MM.1S (cell line): Measurements from ENCODE around the gene CABCOCO1.

Source experiments
- DNase-seq: peaks from one replicate; pipeline ENCODE4 v3.0.0-alpha.2; 2015
- H2AFZ ChIP-seq: fragments of 300-600 bp; sonication (generic); 2 replicates; pipeline ENCODE4 v1.6.0; 2016; ENCODE audit warnings: antibody characterized with exemption, low read length
- H3F3A ChIP-seq: fragments of 300-600 bp; sonication (generic); 2 replicates; pipeline ENCODE4 v1.6.1; 2016; ENCODE audit warnings: mild to moderate bottlenecking, antibody characterized with exemption, low read length, moderate library complexity, mixed read lengths; ENCODE audit not compliant: insufficient read depth
- H3K27ac ChIP-seq: fragments of 300-600 bp; sonication (generic); 2 replicates; pipeline ENCODE4 v1.5.1; 2016; ENCODE audit warnings: mild to moderate bottlenecking, low read length
- H3K27me3 ChIP-seq: fragments of 300-600 bp; sonication (generic); replicated peaks from 2 replicates; pipeline ENCODE4 v1.6.0; 2016; ENCODE audit warnings: low read length; ENCODE audit not compliant: insufficient read depth
- H3K36me3 ChIP-seq: fragments of 300-600 bp; sonication (generic); replicated peaks from 2 replicates; pipeline ENCODE4 v1.6.1; 2016; ENCODE audit warnings: mild to moderate bottlenecking, low read length, mixed read lengths; ENCODE audit not compliant: insufficient read depth
- H3K4me1 ChIP-seq: fragments of 300-600 bp; sonication (generic); 2 replicates; pipeline ENCODE4 v1.6.1; 2016; ENCODE audit warnings: low read length, mixed read lengths
- H3K4me2 ChIP-seq: fragments of 300-600 bp; sonication (generic); 2 replicates; pipeline ENCODE4 v1.6.0; 2016; ENCODE audit warnings: low read depth, low read length
- H3K4me3 ChIP-seq: fragments of 300-600 bp; sonication (generic); 2 replicates; pipeline ENCODE4 v1.5.1; 2016; ENCODE audit warnings: low read length, mixed read lengths
- H3K79me2 ChIP-seq: fragments of 300-600 bp; sonication (generic); 2 replicates; pipeline ENCODE4 v1.6.1; 2016; ENCODE audit warnings: mixed run types, low read length, mixed read lengths
- H3K9ac ChIP-seq: fragments of 300-600 bp; sonication (generic); 2 replicates; pipeline ENCODE4 v1.6.1; 2016; ENCODE audit warnings: low read length, mixed read lengths
- H3K9me2 ChIP-seq: fragments of 300-600 bp; sonication (generic); replicated peaks from 2 replicates; pipeline ENCODE4 v1.6.1; 2016; ENCODE audit warnings: mild to moderate bottlenecking, low read length, mixed read lengths; ENCODE audit not compliant: insufficient read depth
- H3K9me3 ChIP-seq: fragments of 300-600 bp; sonication (generic); replicated peaks from 2 replicates; pipeline ENCODE4 v1.6.1; 2016; ENCODE audit warnings: mild to moderate bottlenecking, low read length, mixed read lengths; ENCODE audit not compliant: insufficient read depth
- H4K20me1 ChIP-seq: fragments of 300-600 bp; sonication (generic); 2 replicates; pipeline ENCODE4 v1.6.1; 2016; ENCODE audit warnings: mild to moderate bottlenecking, low read length, moderate library complexity, mixed read lengths; ENCODE audit not compliant: insufficient read depth
- CTCF ChIP-seq: fragments of 300-600 bp; sonication (generic); IDR thresholded peaks from 2 replicates; pipeline ENCODE4 v1.5.1; 2016; ENCODE audit warnings: antibody characterized with exemption, low read length, mixed read lengths
- EZH2 ChIP-seq: fragments of 300-600 bp; sonication (generic); optimal IDR thresholded peaks from 2 replicates; pipeline ENCODE3; 2017; ENCODE audit warnings: low read depth, mild to moderate bottlenecking, antibody characterized with exemption, low read length, mixed read lengths
- EZH2phosphoT487 ChIP-seq: fragments of 300-600 bp; sonication (generic); IDR thresholded peaks from 2 replicates; pipeline ENCODE4 v1.6.1; 2018; ENCODE audit warnings: antibody characterized with exemption, low read length

CABCOCO1 gene

GRCh38 chr10:61763778-61764177 lies 101.0 kb downstream of the CABCOCO1 start:
- TF ChIP-seq EZH2phosphoT487: no peak
- no peak for TF ChIP-seq CTCF
- TF ChIP-seq EZH2: no peak
- H3K27me3 ChIP-seq: no peaks in the 10 kb centered on the region

DNA sequence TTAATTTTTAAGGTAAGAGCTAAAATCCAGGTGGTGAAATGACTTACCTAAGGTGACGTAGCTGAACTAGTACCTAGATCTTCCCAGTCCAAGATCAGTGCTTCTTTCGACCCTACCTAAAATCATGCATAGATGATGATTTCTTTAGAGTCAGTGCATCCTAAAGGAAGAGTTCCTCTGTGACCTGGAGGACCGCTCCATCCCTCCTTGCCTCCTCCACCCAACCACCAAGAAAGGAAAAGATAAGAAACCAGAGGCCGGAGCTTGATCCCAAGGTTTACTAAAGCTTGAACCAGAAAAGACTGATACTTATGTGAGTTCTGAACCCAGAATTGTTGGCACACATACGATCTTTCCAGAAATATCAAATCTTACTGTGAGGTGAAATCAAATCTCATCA lies 101.8 kb downstream of the CABCOCO1 start:
- Histone ChIP-seq H3K27ac (no peak overlapping the region), H3F3A (no peaks in the 10 kb centered on the region), H3K9ac (no peak overlapping the region), H3K4me1 (no peaks in the 10 kb centered on the region), H3K36me3 (no peaks in the 10 kb centered on the region), H3K27me3 (no peaks in the 10 kb centered on the region), H4K20me1 (no peaks in the 10 kb centered on the region), H3K9me3 (no peaks in the 10 kb centered on the region), H3K79me2 (no peaks in the 10 kb centered on the region), H2AFZ (no peak overlapping the region), H3K9me2 (no peaks in the 10 kb centered on the region), H3K4me2 (no peak overlapping the region), H3K4me3 (no peak overlapping the region)
- DNase-seq: no peak
- TF ChIP-seq CTCF (no peak), EZH2 (no peak), EZH2phosphoT487 (no peak)

More at GRCh38 chr10:61763778-61764177, 101.0 kb downstream of the CABCOCO1 start:
- Histone ChIP-seq H3K36me3 (no peaks in the 10 kb centered on the region), H3F3A (no peaks in the 10 kb centered on the region), H3K9ac (no peak overlapping the region), H3K27ac (no peak overlapping the region), H3K4me2 (no peak overlapping the region), H3K4me1 (no peaks in the 10 kb centered on the region), H3K4me3 (no peak overlapping the region), H4K20me1 (no peaks in the 10 kb centered on the region), H3K9me3 (no peaks in the 10 kb centered on the region), H3K9me2 (no peaks in the 10 kb centered on the region), H3K79me2 (no peaks in the 10 kb centered on the region), H2AFZ (no peak overlapping the region)
- DNase-seq: no peak

DNA sequence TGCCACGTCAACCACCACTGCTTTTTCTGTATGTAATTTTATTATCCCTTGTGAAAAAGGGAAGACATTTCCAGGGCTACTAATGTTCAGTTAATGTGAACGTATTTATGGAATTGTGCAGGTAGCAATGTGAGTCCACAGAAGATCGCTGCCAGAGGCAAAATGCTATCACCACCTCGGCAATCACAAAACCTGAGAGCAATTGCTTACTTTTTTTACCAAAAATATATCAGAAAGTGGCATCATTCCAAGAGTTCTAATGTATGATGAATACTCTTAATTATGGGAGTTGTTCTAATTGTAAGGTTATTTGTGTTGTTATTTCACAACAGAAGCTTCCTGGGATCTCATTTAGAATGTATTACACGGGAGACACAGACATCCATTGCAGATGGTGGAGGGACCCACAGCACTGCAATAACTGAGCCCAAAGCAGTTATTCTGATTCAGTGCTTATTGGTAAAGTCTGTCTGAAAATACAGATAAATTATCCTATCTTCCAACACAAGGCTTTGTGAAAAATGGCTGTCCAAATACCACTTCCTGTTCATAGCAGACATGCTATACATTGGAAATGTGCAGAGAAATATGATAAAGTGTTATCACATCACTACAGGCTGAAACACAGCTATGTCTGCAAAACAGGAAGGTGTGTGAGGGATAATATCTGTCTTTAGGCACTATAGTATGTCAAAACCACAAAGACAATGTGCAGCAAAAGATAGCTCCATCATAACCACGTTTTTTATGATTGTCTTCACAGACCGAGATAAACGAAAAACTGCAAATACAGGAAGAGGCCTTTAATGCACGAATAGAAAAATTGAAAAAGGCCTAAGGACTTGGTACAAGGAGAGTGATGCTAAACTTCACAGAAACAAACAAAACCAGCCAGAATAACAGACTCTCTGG lies 102.7 kb downstream of the CABCOCO1 start:
- Histone ChIP-seq H3K27me3 (no peaks in the 10 kb centered on the region), H3K27ac (no peak overlapping the region), H3K9ac (no peak overlapping the region), H3K4me2 (no peak overlapping the region), H3F3A (no peaks in the 10 kb centered on the region), H3K79me2 (no peaks in the 10 kb centered on the region), H3K36me3 (no peaks in the 10 kb centered on the region), H3K9me2 (no peaks in the 10 kb centered on the region), H4K20me1 (no peaks in the 10 kb centered on the region), H3K9me3 (no peaks in the 10 kb centered on the region), H2AFZ (no peak overlapping the region), H3K4me3 (no peak overlapping the region), H3K4me1 (no peaks in the 10 kb centered on the region)
- TF ChIP-seq EZH2phosphoT487 (no peak), CTCF (no peak), EZH2 (no peak)
- DNase-seq: no peak
